ENCODE measurements around the gene ITGB5. TPM values are rescaled to one million over a fixed set of nuclear protein-coding genes. Genes with fewer than 3 reads are reported as not detected.

Gene ITGB5
- total RNA-seq, 1 donor from 2014 or later = 139 TPM

GRCh38 chr3:124800511-124801258 lies 86.5 kb downstream of the ITGB5 start:
- Mint-ChIP-seq H3K27me3 (ENCODE audit: low read depth, unreplicated experiment) (no peaks in the 10 kb centered on the region), H3K9me3 (ENCODE audit: unreplicated experiment) (peaks cover 1% of the 10 kb centered on the region), H3K36me3 (ENCODE audit: low read depth, unreplicated experiment) (peaks cover 30% of the 10 kb centered on the region), H3K4me3 (ENCODE audit: unreplicated experiment) (no peak overlapping the region), H3K4me1 (ENCODE audit: low read depth, unreplicated experiment) (peaks cover 24% of the 10 kb centered on the region), H3K27ac (ENCODE audit: unreplicated experiment) (peak overlapping the region; percentile 69)
- Histone ChIP-seq H3K9ac (ENCODE audit: low read length) (peak overlapping the region; percentile 33), H3K27ac (ENCODE audit: low read depth, low read length) (peak overlapping the region; percentile 37), H3K4me3 (ENCODE audit: insufficient read depth, low read depth, low read length) (peak overlapping the region; percentile 4), H3K4me2 (ENCODE audit: low read length) (peak overlapping the region; percentile 58), H3K4me1 (ENCODE audit: insufficient read depth, low read length) (peaks cover 26% of the 10 kb centered on the region), H4K20me1 (ENCODE audit: insufficient read depth, low read length) (peaks cover 7% of the 10 kb centered on the region), H3K79me2 (ENCODE audit: insufficient read depth, low read length) (peaks cover 6% of the 10 kb centered on the region), H3K36me3 (ENCODE audit: insufficient read depth, low read length) (peaks cover 7% of the 10 kb centered on the region), H3K27me3 (ENCODE audit: insufficient read depth, low read length) (no peaks in the 10 kb centered on the region), H3K9me3 (ENCODE audit: insufficient read depth, low read depth, low read length) (no peaks in the 10 kb centered on the region), H2AFZ (ENCODE audit: low read depth, low read length) (no peak overlapping the region)
- DNase-seq (ENCODE audit: low read depth) = peak; percentile 58
- FAIRE-seq = no peak
- no peak for TF ChIP-seq EZH2 (IDR thresholded peaks at IDR 0.05; ENCODE audit: insufficient read depth, low read length)
- TF ChIP-seq, protein P1, sequence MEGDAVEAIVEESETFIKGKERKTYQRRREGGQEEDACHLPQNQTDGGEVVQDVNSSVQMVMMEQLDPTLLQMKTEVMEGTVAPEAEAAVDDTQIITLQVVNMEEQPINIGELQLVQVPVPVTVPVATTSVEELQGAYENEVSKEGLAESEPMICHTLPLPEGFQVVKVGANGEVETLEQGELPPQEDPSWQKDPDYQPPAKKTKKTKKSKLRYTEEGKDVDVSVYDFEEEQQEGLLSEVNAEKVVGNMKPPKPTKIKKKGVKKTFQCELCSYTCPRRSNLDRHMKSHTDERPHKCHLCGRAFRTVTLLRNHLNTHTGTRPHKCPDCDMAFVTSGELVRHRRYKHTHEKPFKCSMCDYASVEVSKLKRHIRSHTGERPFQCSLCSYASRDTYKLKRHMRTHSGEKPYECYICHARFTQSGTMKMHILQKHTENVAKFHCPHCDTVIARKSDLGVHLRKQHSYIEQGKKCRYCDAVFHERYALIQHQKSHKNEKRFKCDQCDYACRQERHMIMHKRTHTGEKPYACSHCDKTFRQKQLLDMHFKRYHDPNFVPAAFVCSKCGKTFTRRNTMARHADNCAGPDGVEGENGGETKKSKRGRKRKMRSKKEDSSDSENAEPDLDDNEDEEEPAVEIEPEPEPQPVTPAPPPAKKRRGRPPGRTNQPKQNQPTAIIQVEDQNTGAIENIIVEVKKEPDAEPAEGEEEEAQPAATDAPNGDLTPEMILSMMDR (IDR thresholded peaks at IDR 0.05; ENCODE audit: insufficient read depth, low read depth, low read length) = no peak

GRCh38 chr3:124800076-124800475 lies 87.1 kb downstream of the ITGB5 start:
- Histone ChIP-seq H3K4me3 (ENCODE audit: insufficient read depth, low read depth, low read length) (no peak overlapping the region), H3K27me3 (ENCODE audit: insufficient read depth, low read length) (no peaks in the 10 kb centered on the region), H3K36me3 (ENCODE audit: insufficient read depth, low read length) (peaks cover 7% of the 10 kb centered on the region), H4K20me1 (ENCODE audit: insufficient read depth, low read length) (peaks cover 7% of the 10 kb centered on the region), H3K4me1 (ENCODE audit: insufficient read depth, low read length) (peaks cover 26% of the 10 kb centered on the region), H3K79me2 (ENCODE audit: insufficient read depth, low read length) (peaks cover 6% of the 10 kb centered on the region), H3K27ac (ENCODE audit: low read depth, low read length) (peak overlapping the region; percentile 37), H3K9me3 (ENCODE audit: insufficient read depth, low read depth, low read length) (no peaks in the 10 kb centered on the region), H3K9ac (ENCODE audit: low read length) (peak overlapping the region; percentile 33), H2AFZ (ENCODE audit: low read depth, low read length) (no peak overlapping the region), H3K4me2 (ENCODE audit: low read length) (peak overlapping the region; percentile 58)
- TF ChIP-seq EZH2 (IDR thresholded peaks at IDR 0.05; ENCODE audit: insufficient read depth, low read length) = no peak
- TF ChIP-seq, protein P1 (IDR thresholded peaks at IDR 0.05; ENCODE audit: insufficient read depth, low read depth, low read length) = no peak
- FAIRE-seq (no peak), DNase-seq (ENCODE audit: low read depth) (no peak)
- H3K27me3 Mint-ChIP-seq (ENCODE audit: low read depth, unreplicated experiment) = no peaks in the 10 kb centered on the region
- H3K27ac Mint-ChIP-seq (ENCODE audit: unreplicated experiment) = no peak overlapping the region
- H3K4me3 Mint-ChIP-seq (ENCODE audit: unreplicated experiment) = no peak overlapping the region
- H3K36me3 Mint-ChIP-seq (ENCODE audit: low read depth, unreplicated experiment) = peaks cover 33% of the 10 kb centered on the region
- H3K4me1 Mint-ChIP-seq (ENCODE audit: low read depth, unreplicated experiment) = peaks cover 24% of the 10 kb centered on the region
- peaks cover 1% of the 10 kb centered on the region for H3K9me3 Mint-ChIP-seq (ENCODE audit: unreplicated experiment)

DNA sequence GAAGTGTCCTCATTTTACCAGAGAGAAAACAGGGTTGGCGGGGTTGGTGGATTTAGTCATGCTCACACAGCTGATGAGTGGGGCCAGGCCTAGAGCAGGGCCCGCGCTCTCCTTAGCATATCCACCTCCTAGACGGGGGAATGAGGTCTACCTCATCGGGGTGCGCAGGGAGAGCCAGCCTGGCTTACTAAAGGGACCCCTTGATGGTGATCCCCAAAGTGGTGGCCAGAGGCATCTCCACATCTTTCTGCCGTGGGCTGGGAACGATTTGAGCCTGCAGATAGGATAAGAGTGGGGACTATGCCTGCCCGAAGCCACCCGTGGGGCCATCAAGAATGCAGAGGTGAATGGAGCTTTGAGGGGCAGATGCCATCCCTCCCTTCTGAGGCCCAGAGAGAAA lies 87.5 kb downstream of the ITGB5 start:
- H3K36me3 Mint-ChIP-seq (ENCODE audit: low read depth, unreplicated experiment) = peaks cover 36% of the 10 kb centered on the region
- H3K27me3 Mint-ChIP-seq (ENCODE audit: low read depth, unreplicated experiment) = peaks cover 1% of the 10 kb centered on the region
- H3K4me3 ChIP-seq (ENCODE audit: insufficient read depth, low read depth, low read length) = no peak overlapping the region
- peaks cover 7% of the 10 kb centered on the region for H3K36me3 ChIP-seq (ENCODE audit: insufficient read depth, low read length)
- H3K4me3 Mint-ChIP-seq (ENCODE audit: unreplicated experiment) = no peak overlapping the region
- no peak overlapping the region for H3K27ac Mint-ChIP-seq (ENCODE audit: unreplicated experiment)
- H3K27me3 ChIP-seq (ENCODE audit: insufficient read depth, low read length) = no peaks in the 10 kb centered on the region
- H3K4me1 Mint-ChIP-seq (ENCODE audit: low read depth, unreplicated experiment) = peaks cover 24% of the 10 kb centered on the region
- DNase-seq (ENCODE audit: low read depth) (no peak), FAIRE-seq (no peak)
- H3K9me3 Mint-ChIP-seq (ENCODE audit: unreplicated experiment) = peaks cover 1% of the 10 kb centered on the region
- H3K27ac ChIP-seq (ENCODE audit: low read depth, low read length) = no peak overlapping the region
- H2AFZ ChIP-seq (ENCODE audit: low read depth, low read length) = no peak overlapping the region
- H3K9ac ChIP-seq (ENCODE audit: low read length) = no peak overlapping the region
- peaks cover 6% of the 10 kb centered on the region for H3K79me2 ChIP-seq (ENCODE audit: insufficient read depth, low read length)
- peaks cover 7% of the 10 kb centered on the region for H4K20me1 ChIP-seq (ENCODE audit: insufficient read depth, low read length)
- no peak for TF ChIP-seq EZH2 (IDR thresholded peaks at IDR 0.05; ENCODE audit: insufficient read depth, low read length)
- TF ChIP-seq, protein P1 (IDR thresholded peaks at IDR 0.05; ENCODE audit: insufficient read depth, low read depth, low read length) = no peak
- no peak overlapping the region for H3K4me2 ChIP-seq (ENCODE audit: low read length)
- H3K9me3 ChIP-seq (ENCODE audit: insufficient read depth, low read depth, low read length) = no peaks in the 10 kb centered on the region
- peaks cover 26% of the 10 kb centered on the region for H3K4me1 ChIP-seq (ENCODE audit: insufficient read depth, low read length)
